ENCODE measurements around the gene YIF1B.

DNA sequence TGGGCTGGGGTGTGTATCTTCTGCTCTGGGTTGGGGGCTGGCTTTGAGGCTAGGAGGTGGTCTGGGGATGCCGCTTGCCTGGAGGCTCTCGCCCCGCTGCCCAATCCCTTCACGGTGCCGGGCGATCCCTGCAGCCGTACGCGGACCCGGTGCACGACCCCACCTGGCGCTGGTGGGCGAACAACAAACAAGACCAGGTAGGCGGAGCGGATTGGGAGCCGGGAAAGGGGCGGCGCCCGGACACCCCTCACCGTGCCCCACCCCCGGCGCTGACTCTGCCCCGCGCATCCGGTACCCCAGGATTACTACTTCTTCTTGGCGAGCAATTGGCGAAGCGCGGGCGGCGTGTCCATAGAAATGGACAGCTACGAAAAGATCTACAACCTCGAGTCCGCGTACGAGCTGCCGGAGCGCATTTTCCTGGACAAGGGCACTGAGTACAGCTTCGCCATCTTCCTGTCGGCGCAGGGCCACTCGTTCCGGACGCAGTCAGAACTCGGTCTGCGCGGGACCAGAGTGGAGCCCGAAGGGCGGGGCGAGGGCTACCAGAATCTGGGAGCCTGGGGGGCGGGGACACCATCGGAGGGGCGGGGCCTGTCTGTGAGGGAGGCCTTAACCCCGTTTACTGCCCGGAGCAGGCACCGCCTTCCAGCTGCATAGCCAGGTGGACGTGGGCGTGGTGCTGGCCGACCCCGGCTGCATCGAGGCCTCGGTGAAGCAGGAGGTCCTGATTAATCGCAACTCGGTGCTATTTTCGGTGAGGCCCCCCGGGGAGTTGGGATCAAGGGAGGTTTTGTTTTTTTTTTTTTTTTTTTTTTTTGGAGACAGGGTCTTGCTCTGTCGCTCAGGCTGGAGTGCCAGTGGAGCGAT, 46.6 kb upstream of the YIF1B start:
- TF ChIP-seq, protein P1, sequence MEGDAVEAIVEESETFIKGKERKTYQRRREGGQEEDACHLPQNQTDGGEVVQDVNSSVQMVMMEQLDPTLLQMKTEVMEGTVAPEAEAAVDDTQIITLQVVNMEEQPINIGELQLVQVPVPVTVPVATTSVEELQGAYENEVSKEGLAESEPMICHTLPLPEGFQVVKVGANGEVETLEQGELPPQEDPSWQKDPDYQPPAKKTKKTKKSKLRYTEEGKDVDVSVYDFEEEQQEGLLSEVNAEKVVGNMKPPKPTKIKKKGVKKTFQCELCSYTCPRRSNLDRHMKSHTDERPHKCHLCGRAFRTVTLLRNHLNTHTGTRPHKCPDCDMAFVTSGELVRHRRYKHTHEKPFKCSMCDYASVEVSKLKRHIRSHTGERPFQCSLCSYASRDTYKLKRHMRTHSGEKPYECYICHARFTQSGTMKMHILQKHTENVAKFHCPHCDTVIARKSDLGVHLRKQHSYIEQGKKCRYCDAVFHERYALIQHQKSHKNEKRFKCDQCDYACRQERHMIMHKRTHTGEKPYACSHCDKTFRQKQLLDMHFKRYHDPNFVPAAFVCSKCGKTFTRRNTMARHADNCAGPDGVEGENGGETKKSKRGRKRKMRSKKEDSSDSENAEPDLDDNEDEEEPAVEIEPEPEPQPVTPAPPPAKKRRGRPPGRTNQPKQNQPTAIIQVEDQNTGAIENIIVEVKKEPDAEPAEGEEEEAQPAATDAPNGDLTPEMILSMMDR (IDR thresholded peaks at IDR 0.05): no peak
- TF ChIP-seq, protein P2, sequence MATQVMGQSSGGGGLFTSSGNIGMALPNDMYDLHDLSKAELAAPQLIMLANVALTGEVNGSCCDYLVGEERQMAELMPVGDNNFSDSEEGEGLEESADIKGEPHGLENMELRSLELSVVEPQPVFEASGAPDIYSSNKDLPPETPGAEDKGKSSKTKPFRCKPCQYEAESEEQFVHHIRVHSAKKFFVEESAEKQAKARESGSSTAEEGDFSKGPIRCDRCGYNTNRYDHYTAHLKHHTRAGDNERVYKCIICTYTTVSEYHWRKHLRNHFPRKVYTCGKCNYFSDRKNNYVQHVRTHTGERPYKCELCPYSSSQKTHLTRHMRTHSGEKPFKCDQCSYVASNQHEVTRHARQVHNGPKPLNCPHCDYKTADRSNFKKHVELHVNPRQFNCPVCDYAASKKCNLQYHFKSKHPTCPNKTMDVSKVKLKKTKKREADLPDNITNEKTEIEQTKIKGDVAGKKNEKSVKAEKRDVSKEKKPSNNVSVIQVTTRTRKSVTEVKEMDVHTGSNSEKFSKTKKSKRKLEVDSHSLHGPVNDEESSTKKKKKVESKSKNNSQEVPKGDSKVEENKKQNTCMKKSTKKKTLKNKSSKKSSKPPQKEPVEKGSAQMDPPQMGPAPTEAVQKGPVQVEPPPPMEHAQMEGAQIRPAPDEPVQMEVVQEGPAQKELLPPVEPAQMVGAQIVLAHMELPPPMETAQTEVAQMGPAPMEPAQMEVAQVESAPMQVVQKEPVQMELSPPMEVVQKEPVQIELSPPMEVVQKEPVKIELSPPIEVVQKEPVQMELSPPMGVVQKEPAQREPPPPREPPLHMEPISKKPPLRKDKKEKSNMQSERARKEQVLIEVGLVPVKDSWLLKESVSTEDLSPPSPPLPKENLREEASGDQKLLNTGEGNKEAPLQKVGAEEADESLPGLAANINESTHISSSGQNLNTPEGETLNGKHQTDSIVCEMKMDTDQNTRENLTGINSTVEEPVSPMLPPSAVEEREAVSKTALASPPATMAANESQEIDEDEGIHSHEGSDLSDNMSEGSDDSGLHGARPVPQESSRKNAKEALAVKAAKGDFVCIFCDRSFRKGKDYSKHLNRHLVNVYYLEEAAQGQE (IDR thresholded peaks at IDR 0.05; ENCODE audit: insufficient read depth in 1 of 2, low read depth in 2 of 2, low read length in 1 of 2): no peak

Measured in Panc1 (cell line).